HG03196 (cell line): ENCODE results near the gene ARL3.
"Not testable (repeated sequence)": the region's sequence is repeated elsewhere in the genome, so short reads cannot be mapped to it uniquely, and the experiment has no call there.

Experiments
- ATAC-seq: cut with Tn5 transposase; IDR thresholded peaks from one replicate; pipeline ENCODE4 v1.9.1; 2021; ENCODE audit not compliant: unreplicated experiment

The ARL3 gene

GRCh38 chr10:102705531-102705930 is 8.7 kb downstream of the ARL3 start:
- no peak for ATAC-seq

- no peak for ATAC-seq
Measured at GRCh38 chr10:102704915-102705314, 9.3 kb downstream of the ARL3 start.

- ATAC-seq = no peak
Measured at GRCh38 chr10:102702742-102703141, 11.5 kb downstream of the ARL3 start.

GRCh38 chr10:102701796-102702195 is 12.4 kb downstream of the ARL3 start:
- no peak for ATAC-seq

GRCh38 chr10:102701272-102701671 is 12.9 kb downstream of the ARL3 start:
- ATAC-seq = no peak

- ATAC-seq = no peak
Measured at GRCh38 chr10:102698894-102699293, 15.3 kb downstream of the ARL3 start.

- no peak for ATAC-seq
Measured at GRCh38 chr10:102696736-102697135, 17.5 kb downstream of the ARL3 start.

GRCh38 chr10:102695401-102695800 is 18.8 kb downstream of the ARL3 start:
- ATAC-seq = not testable (repeated sequence)

- no peak for ATAC-seq
Measured at GRCh38 chr10:102691285-102692066, 22.7 kb downstream of the ARL3 start.

- no peak for ATAC-seq
Measured at GRCh38 chr10:102683736-102684135, 30.5 kb downstream of the ARL3 start.

GRCh38 chr10:102682981-102683380 is 31.2 kb downstream of the ARL3 start:
- ATAC-seq = no peak

- no peak for ATAC-seq
Measured at GRCh38 chr10:102682416-102682815, 31.8 kb downstream of the ARL3 start.

- no peak for ATAC-seq
Measured at GRCh38 chr10:102681696-102682095, 32.5 kb downstream of the ARL3 start.

- ATAC-seq = no peak
Measured at GRCh38 chr10:102679596-102679995, 34.6 kb downstream of the ARL3 start.

GRCh38 chr10:102678842-102679289 is 35.3 kb downstream of the ARL3 start:
- ATAC-seq = no peak

- no peak for ATAC-seq
Measured at GRCh38 chr10:102678068-102678400, 36.2 kb downstream of the ARL3 start.

- ATAC-seq = no peak
Measured at GRCh38 chr10:102677331-102678067, 36.7 kb downstream of the ARL3 start.

- no peak for ATAC-seq
Measured at GRCh38 chr10:102676534-102677315, 37.5 kb downstream of the ARL3 start.

GRCh38 chr10:102675666-102676533 is 38.3 kb downstream of the ARL3 start:
- no peak for ATAC-seq

GRCh38 chr10:102675011-102675665 is 39.1 kb downstream of the ARL3 start:
- ATAC-seq = no peak
